Measurements from ENCODE around the gene DDX19B. TPM values are rescaled to one million over a fixed set of nuclear protein-coding genes. Genes with fewer than 3 reads are reported as not detected.
"Not testable (repeated sequence)": the region's sequence is repeated elsewhere in the genome, so short reads cannot be mapped to it uniquely, and the experiment has no call there.

Gene DDX19B
- total and polyA plus RNA-seq, 8 donors, result 9.8 to 34.3 (median 23.1) TPM

DNA sequence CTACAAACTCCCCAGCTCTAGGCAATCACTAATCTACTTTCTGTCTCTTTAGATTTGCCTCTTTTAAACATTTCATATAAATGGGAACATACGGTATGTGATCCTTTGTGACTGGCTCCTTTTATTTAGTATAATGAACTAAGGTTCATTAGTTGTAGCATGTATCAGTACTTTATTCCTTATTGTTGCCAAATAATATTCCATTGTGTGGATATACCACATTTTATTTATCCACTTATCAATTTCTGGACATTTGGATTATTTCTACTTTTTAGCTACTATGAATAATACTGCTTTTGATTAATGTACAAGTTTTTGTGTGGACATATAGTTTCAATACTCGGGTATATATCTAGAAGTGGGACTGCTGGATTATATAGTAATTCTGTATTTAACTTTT, 7.9 kb downstream of the DDX19B start:
- Histone ChIP-seq H3K4me1 (peaks cover 0 to 36% (median 11%) of the 10 kb centered on the region in 4 donors), H3K4me3 (no peak overlapping the region), H3K27ac (no peak overlapping the region), H3K27me3 (no peaks in the 10 kb centered on the region), H3K36me3 (peaks cover 3 to 22% (median 16%) of the 10 kb centered on the region in 4 donors), H3K9me3 (no peaks in the 10 kb centered on the region)
- no peak for TF ChIP-seq POLR2A (IDR thresholded peaks at IDR 0.05)
- TF ChIP-seq POLR2AphosphoS5 (IDR thresholded peaks at IDR 0.05), result no peak
- TF ChIP-seq EP300 (IDR thresholded peaks at IDR 0.05), result no peak
- TF ChIP-seq, protein P1, sequence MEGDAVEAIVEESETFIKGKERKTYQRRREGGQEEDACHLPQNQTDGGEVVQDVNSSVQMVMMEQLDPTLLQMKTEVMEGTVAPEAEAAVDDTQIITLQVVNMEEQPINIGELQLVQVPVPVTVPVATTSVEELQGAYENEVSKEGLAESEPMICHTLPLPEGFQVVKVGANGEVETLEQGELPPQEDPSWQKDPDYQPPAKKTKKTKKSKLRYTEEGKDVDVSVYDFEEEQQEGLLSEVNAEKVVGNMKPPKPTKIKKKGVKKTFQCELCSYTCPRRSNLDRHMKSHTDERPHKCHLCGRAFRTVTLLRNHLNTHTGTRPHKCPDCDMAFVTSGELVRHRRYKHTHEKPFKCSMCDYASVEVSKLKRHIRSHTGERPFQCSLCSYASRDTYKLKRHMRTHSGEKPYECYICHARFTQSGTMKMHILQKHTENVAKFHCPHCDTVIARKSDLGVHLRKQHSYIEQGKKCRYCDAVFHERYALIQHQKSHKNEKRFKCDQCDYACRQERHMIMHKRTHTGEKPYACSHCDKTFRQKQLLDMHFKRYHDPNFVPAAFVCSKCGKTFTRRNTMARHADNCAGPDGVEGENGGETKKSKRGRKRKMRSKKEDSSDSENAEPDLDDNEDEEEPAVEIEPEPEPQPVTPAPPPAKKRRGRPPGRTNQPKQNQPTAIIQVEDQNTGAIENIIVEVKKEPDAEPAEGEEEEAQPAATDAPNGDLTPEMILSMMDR (IDR thresholded peaks at IDR 0.05), result no peak
- no peak for DNase-seq
- 92 to 98% (median 95%) methylated on average over 2 of the region's 2 CpGs for WGBS, 5 donors
- intact Hi-C loops (cut with DNase I; ENCODE audit: low total_unique reads), result no loop called here

DNA sequence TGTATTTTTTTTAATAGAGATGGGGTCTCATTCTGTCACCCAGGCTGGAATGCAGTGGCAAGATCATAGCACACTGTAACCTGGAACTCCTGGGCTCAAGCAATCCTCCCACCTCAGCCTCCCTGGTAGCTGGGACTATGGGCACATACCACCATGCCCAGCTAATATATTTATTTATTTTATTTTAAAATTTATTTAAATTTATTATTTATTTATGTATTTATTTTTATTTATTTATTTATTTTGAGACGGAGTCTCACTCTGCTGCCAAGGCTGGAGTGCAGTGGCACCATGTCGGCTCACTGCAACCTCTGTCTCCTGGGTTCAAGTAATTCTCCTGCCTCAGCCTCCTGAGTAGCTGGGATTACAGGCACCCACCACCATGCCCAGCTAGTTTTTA, 8.7 kb downstream of the DDX19B start:
- H3K27ac ChIP-seq; H3K27me3 ChIP-seq; DNase-seq; intact Hi-C loops (cut with DNase I; ENCODE audit: low total_unique reads); H3K9me3 ChIP-seq; H3K4me3 ChIP-seq: not testable (repeated sequence)
- 93 to 97% (median 94%) methylated on average over 2 of the region's 2 CpGs for WGBS, 5 donors
- peaks cover 4 to 24% (median 13%) of the 10 kb centered on the region in 4 donors for H3K36me3 ChIP-seq
- peaks cover 0 to 28% (median 11%) of the 10 kb centered on the region in 4 donors for H3K4me1 ChIP-seq

DNA sequence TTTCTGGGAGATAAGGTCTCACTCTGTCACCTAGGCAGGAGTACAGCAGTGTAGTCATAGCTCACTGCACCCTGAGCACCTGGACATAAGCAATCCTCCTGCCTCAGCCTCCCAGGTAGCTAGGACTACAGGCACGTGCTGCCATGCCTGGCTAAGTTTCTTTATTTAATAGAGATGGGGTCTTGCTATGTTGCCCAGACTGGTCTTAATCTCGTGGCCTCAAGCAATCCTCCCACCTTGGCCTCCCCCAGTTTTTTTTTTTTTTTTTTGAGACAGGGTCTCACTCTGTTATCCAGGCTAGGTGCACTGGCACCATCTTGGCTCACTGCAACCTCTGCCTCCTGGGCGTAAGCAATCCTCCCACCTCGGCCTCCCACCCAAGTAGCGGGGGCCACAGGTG, 21.1 kb downstream of the DDX19B start:
- no peaks in the 10 kb centered on the region for H3K4me1 ChIP-seq
- H3K27ac ChIP-seq, result no peak overlapping the region
- WGBS, 5 donors, result 94 to 99% (median 97%) methylated on average over 5 of the region's 5 CpGs
- intact Hi-C loops (cut with DNase I; ENCODE audit: low total_unique reads), result no loop called here
- DNase-seq, result no peak
- no peaks in the 10 kb centered on the region for H3K27me3 ChIP-seq
- no peak overlapping the region for H3K4me3 ChIP-seq
- no peaks in the 10 kb centered on the region for H3K9me3 ChIP-seq
- TF ChIP-seq POLR2A (IDR thresholded peaks at IDR 0.05) (no peak), EP300 (IDR thresholded peaks at IDR 0.05) (no peak)
- H3K36me3 ChIP-seq, result peaks cover 41 to 100% (median 100%) of the 10 kb centered on the region in 4 donors

DNA sequence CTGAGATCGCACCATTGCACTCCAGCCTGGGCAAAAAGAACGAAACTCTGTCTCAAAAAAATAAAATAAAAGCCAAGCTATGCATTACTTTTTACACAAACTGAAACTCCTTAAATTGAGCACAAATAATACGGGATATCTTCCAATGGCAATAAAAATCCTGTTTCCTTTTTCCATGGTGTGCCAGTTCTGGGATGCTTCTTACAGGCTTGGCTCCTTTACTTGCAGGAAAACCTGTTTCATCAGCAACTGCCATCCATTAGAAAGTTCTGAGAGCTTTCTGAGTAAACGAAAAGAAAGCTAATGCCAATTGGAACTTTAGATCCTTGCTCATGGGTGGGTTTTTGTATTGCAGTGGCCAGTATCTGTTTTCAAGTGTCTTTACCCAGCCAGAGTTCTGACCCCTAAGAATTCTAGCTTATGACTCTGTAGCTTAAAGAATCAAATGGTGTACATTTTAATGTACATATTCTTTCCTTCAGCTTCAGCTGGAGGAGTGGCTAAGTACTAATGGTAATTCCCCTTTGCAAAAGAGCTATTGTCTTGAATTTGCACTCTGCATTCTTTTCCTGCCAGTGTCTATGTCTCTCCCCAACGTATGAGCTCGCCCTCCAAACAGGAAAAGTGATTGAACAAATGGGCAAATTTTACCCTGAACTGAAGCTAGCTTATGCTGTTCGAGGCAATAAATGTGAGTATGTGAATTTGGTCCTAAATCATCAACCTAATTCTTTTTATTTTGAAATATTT, 26.2 kb downstream of the DDX19B start:
- no peak for DNase-seq
- H3K4me1 ChIP-seq, result no peaks in the 10 kb centered on the region
- TF ChIP-seq, protein P1 (IDR thresholded peaks at IDR 0.05), result no peak
- no peak for TF ChIP-seq EP300 (IDR thresholded peaks at IDR 0.05)
- TF ChIP-seq POLR2AphosphoS5 (IDR thresholded peaks at IDR 0.05), result no peak
- TF ChIP-seq POLR2A (IDR thresholded peaks at IDR 0.05), result no peak
- peaks cover 32 to 100% (median 98%) of the 10 kb centered on the region in 4 donors for H3K36me3 ChIP-seq
- WGBS, 5 donors, result 87 to 93% (median 90%) methylated on average over 7 of the region's 7 CpGs
- no peak overlapping the region for H3K27ac ChIP-seq
- intact Hi-C loops (cut with DNase I; ENCODE audit: low total_unique reads), result no loop called here
- no peaks in the 10 kb centered on the region for H3K27me3 ChIP-seq
- no peaks in the 10 kb centered on the region for H3K9me3 ChIP-seq
- no peak overlapping the region for H3K4me3 ChIP-seq

DNA sequence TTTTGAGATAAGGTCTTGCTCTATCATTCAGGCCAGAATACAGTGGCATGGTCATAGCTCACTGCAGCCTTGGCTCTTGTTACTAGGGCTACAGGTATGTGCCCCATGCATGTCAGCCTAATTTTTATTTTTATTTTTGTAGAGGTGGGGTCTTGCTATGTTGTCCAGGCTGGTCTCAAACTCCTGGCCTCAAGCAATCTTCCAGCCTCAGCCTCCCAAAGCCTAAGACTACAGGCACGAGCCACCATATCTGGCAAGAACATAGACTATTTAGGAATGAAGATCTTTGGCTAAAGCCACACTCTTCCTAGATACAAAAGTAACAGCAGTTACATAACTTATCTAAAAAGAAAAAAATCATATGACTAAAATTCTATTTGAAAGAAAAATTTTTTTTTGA, 32.1 kb downstream of the DDX19B start:
- H3K36me3 ChIP-seq, result peaks cover 47 to 96% (median 95%) of the 10 kb centered on the region in 4 donors
- no peak overlapping the region for H3K4me3 ChIP-seq
- DNase-seq, result no peak
- H3K4me1 ChIP-seq, result peaks cover 0 to 6% (median 1%) of the 10 kb centered on the region in 4 donors
- intact Hi-C loops (cut with DNase I; ENCODE audit: low total_unique reads), result no loop called here
- no peak overlapping the region for H3K27ac ChIP-seq
- TF ChIP-seq EP300 (IDR thresholded peaks at IDR 0.05), result no peak
- H3K27me3 ChIP-seq, result no peaks in the 10 kb centered on the region
- WGBS, 5 donors, result 88 to 92% (median 89%) methylated on average over 1 of the region's 1 CpG
- no peaks in the 10 kb centered on the region for H3K9me3 ChIP-seq

Measured in stomach (tissue), 9 donors.